GM19463 (cell line): ENCODE measurements around the gene U2AF1L4.
A peak's percentile ranks its signal among the peaks of the same experiment; 100 is the strongest.
"Not testable (repeated sequence)": the region's sequence is repeated elsewhere in the genome, so short reads cannot be mapped to it uniquely, and the experiment has no call there.

Experiments used
- ATAC-seq: cut with Tn5 transposase; IDR thresholded peaks from one replicate; pipeline ENCODE4 v1.9.1; 2021; ENCODE audit warnings: mild to moderate bottlenecking, moderate library complexity; ENCODE audit not compliant: unreplicated experiment

The U2AF1L4 gene

GRCh38 chr19:35727956-35728706 lies 17.1 kb downstream of the U2AF1L4 start:
- ATAC-seq, result no peak

- ATAC-seq, result no peak
Measured at GRCh38 chr19:35727053-35727955, 17.9 kb downstream of the U2AF1L4 start.

- no peak for ATAC-seq
Measured at GRCh38 chr19:35725216-35725861, 19.9 kb downstream of the U2AF1L4 start.

- ATAC-seq, result no peak
Measured at GRCh38 chr19:35724560-35724959, 20.7 kb downstream of the U2AF1L4 start.

- ATAC-seq, result not testable (repeated sequence)
Measured at GRCh38 chr19:35724132-35724531, 21.1 kb downstream of the U2AF1L4 start.

GRCh38 chr19:35723671-35724070 lies 21.5 kb downstream of the U2AF1L4 start:
- no peak for ATAC-seq

- no peak for ATAC-seq
Measured at GRCh38 chr19:35722897-35723296, 22.3 kb downstream of the U2AF1L4 start.

GRCh38 chr19:35722461-35722860 lies 22.8 kb downstream of the U2AF1L4 start:
- no peak for ATAC-seq

GRCh38 chr19:35721374-35721773 lies 23.8 kb downstream of the U2AF1L4 start:
- ATAC-seq, result no peak

GRCh38 chr19:35720648-35721047 lies 24.6 kb downstream of the U2AF1L4 start:
- no peak for ATAC-seq

- ATAC-seq, result no peak
Measured at GRCh38 chr19:35720163-35720524, 25.1 kb downstream of the U2AF1L4 start.

- no peak for ATAC-seq
Measured at GRCh38 chr19:35719402-35720162, 25.6 kb downstream of the U2AF1L4 start.

- ATAC-seq, result no peak
Measured at GRCh38 chr19:35718345-35719041, 26.7 kb downstream of the U2AF1L4 start.

GRCh38 chr19:35717665-35718344 lies 27.4 kb downstream of the U2AF1L4 start, which contains the start of gene KMT2B:
Gene KMT2B, plus strand, starts transcription at chr19:35718003. Its CDS starts 16 bp downstream, at chr19:35718019.
- no peak for ATAC-seq

GRCh38 chr19:35716801-35717664 lies 28.2 kb downstream of the U2AF1L4 start:
- peak; percentile 56 for ATAC-seq

- no peak for ATAC-seq
Measured at GRCh38 chr19:35715981-35716800, 29.0 kb downstream of the U2AF1L4 start.

GRCh38 chr19:35715355-35715809 lies 29.8 kb downstream of the U2AF1L4 start:
- no peak for ATAC-seq
